AG10803 (cell line): ENCODE data around the gene CBFA2T3.

Source experiments
- DNase-seq: peaks from one replicate; pipeline ENCODE4 v3.0.0; 2010; ENCODE audit warnings: low read depth
- H3K4me3 ChIP-seq: 2 replicates; pipeline ENCODE4 v1.5.1; 2011; ENCODE audit warnings: mild to moderate bottlenecking, low read length, control low read depth
- TF ChIP-seq, protein P1 (sequence below): conservative IDR thresholded peaks from 2 replicates; pipeline ENCODE4 v1.5.1; 2011; ENCODE audit warnings: mild to moderate bottlenecking, low read length, control low read depth, inconsistent platforms

CBFA2T3 gene

DNA sequence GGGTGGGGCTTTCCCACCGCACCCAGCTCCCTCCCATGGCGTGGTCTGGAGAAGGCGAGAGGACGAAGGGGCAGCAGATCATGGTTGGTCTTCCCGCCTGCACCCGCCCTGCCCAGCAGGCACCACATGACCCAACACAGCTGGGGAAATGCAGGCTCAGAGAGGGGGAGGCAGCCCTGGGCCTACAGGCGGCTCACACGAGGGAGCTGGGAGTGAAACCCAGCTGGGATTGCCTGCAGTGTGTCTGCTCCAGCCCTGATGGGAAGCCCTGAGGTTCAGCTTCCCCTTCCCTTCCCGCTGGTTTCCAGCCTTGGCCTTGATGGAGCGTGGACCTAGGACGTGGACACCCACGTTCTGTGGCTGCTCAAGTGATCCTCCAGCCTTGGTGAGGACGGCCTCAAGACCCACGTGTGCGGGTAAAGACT lies 90.6 kb downstream of the CBFA2T3 start:
- TF ChIP-seq, protein P1, sequence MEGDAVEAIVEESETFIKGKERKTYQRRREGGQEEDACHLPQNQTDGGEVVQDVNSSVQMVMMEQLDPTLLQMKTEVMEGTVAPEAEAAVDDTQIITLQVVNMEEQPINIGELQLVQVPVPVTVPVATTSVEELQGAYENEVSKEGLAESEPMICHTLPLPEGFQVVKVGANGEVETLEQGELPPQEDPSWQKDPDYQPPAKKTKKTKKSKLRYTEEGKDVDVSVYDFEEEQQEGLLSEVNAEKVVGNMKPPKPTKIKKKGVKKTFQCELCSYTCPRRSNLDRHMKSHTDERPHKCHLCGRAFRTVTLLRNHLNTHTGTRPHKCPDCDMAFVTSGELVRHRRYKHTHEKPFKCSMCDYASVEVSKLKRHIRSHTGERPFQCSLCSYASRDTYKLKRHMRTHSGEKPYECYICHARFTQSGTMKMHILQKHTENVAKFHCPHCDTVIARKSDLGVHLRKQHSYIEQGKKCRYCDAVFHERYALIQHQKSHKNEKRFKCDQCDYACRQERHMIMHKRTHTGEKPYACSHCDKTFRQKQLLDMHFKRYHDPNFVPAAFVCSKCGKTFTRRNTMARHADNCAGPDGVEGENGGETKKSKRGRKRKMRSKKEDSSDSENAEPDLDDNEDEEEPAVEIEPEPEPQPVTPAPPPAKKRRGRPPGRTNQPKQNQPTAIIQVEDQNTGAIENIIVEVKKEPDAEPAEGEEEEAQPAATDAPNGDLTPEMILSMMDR, result no peak
- no peak overlapping the region for H3K4me3 ChIP-seq
- DNase-seq, result no peak

DNA sequence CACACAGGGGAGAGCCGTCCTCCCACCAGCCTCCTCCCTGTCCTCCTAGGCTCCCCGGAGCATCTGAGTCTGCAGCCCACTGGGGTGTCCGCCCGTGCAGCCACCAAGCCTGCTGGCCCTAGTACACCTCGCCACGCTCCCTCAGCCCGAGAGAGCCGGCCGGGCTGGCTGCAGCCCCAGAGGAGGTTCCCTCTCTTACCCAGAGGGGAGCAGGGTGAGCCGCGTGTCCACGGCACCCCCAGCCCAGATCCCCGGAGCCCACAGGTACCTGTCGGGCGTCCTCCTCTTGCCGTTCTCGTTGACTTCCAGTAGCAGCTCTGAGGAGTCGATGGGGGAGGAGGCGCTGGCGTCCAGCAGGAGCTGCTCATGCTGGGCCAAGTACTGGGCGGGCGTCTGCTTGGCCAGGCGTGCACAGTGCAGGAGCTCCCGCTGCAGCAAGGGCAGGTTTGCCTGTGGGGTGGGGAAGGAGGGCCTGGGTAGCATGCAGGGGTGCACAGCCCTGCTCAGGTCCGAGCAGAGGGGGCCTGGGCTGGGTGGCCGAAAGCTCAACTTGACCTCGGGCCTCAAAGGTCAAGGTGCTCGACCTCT lies 91.2 kb downstream of the CBFA2T3 start:
- H3K4me3 ChIP-seq, result no peak overlapping the region
- TF ChIP-seq, protein P1, result no peak
- no peak for DNase-seq

DNA sequence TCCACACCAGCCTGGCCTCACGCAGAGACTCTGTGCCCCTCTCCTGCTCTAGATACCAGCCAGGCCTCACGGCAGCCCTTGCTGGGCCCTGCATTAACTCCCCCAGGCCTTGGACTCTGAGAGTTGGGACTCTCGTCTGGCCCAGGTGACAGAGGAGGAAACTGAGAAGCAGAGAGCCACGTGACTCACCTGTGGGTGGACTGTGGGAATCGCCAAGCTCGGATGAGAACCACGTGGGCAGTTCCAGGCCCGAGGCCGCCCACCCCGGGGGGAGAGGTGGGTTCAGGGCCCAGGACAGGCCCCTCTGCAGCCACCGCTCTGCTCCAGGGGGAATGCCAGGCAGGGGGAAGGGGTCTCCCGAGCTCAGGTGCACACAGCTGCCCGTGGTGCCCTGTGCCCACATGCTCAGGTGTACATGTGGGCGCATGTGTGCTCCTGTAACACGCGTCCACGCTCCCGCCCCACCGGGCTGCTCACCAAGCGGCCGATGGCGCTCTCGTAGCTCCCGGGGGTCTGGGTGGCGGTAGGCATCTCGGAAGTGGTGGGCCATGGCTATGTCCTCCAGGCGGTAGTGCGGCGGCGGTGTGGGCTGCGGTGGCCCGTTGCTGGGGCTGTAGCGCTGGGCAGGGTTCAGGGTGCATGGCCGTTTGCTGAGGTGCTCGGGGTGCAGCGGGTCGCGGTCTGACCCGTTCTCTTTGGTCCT lies 92.3 kb downstream of the CBFA2T3 start:
- no peak overlapping the region for H3K4me3 ChIP-seq
- TF ChIP-seq, protein P1, result no peak
- DNase-seq, result no peak

DNA sequence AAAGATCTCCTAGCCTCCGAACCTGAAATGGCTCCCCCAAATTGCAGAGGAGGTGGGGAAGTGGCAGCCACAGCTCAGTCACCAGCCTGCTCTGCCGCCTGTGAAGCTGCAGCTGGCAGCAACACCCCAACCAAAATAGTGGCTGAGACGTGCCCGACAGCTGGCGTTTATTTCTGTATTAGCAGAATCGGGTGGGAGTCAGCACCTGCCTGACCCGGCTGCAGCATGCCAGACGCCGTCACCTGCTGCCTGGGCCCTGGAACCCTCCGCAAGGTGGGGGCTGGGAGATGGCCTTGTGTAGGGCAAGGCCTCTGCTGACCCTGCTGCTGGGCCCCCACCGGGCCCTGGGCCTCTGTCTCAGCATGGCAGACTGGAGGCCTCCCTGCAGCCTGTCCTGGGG lies 93.1 kb downstream of the CBFA2T3 start:
- TF ChIP-seq, protein P1, result no peak
- DNase-seq, result no peak
- no peak overlapping the region for H3K4me3 ChIP-seq

DNA sequence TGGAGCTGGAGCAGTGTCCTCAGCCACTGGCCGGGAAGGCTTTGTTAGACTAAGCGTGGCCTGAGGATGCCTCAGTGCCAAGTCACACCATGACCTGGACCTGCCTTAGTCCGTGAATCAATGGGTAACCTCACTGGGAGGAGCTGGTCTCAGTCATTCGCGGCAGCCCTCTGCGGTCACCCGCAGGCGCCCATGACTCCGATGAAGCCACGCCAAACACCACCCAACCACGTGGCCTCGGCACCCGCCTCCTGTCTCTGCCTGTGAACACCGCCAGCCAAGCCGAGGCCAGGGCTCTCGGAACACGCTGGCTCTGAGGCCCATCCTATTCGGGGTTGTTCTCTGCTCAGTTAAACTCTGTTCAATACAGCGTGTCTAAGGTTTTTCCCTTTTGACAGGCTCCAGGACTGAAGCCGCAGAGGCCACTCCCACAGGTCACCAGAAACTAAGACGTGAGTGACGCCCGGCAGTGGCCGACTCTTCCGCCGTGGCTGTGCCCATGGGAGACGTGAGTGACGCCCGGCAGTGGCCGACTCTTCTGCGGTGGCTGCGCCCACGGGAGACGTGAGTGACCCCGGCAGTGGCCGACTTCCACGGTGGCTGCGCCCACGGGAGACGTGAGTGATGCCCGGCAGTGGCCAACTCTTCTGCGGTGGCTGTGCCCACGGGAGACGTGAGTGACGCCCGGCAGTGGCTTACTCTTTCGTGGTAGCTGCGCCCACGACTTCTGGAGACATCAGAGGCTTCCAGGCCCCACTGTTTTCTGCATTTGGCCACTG lies 93.7 kb downstream of the CBFA2T3 start:
- TF ChIP-seq, protein P1, result no peak
- no peak overlapping the region for H3K4me3 ChIP-seq
- DNase-seq, result no peak

DNA sequence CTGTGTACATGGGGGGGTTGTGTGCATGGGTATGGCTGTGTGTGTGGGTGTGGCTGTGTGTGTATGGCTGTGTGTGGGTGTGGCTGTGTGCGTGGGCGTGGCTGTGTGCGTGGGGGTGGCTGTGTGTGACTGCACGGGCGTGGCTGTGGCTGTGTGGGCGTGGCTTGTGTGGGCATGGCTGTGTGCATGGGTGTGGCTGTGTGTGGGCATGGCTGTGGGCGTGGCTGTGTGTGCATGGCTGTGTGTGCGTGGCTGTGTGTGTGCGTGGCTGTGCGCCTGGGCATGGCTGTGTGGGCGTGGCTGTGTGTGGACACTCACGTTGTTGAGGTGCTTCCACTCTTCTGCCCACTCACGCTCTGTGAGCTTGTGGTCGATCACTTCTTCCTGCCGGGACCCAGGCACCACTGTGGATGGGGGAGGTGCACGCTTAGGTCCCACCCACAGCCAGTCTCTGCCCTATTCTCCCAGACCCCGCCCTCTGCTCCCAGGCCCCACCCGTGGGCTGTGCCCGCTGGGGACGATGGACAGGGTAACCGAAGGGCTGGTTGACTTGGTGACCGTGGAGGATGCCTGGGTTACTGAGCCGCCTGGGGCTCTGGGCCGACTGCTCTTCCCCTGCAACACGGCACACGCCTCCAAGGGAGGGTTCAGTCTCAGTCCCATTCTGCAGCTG lies 94.5 kb downstream of the CBFA2T3 start:
- TF ChIP-seq, protein P1, result no peak
- DNase-seq, result no peak
- H3K4me3 ChIP-seq, result no peak overlapping the region
